HG02852 (cell line): Measurements from ENCODE around the gene PDILT.
"Not testable (repeated sequence)": the region's sequence is repeated elsewhere in the genome, so short reads cannot be mapped to it uniquely, and the experiment has no call there.

Experiments used
- ATAC-seq: cut with Tn5 transposase; IDR thresholded peaks from one replicate; pipeline ENCODE4 v1.9.1; 2021; ENCODE audit warnings: mild to moderate bottlenecking, moderate library complexity; ENCODE audit not compliant: unreplicated experiment

PDILT gene, protein sequence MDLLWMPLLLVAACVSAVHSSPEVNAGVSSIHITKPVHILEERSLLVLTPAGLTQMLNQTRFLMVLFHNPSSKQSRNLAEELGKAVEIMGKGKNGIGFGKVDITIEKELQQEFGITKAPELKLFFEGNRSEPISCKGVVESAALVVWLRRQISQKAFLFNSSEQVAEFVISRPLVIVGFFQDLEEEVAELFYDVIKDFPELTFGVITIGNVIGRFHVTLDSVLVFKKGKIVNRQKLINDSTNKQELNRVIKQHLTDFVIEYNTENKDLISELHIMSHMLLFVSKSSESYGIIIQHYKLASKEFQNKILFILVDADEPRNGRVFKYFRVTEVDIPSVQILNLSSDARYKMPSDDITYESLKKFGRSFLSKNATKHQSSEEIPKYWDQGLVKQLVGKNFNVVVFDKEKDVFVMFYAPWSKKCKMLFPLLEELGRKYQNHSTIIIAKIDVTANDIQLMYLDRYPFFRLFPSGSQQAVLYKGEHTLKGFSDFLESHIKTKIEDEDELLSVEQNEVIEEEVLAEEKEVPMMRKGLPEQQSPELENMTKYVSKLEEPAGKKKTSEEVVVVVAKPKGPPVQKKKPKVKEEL

DNA sequence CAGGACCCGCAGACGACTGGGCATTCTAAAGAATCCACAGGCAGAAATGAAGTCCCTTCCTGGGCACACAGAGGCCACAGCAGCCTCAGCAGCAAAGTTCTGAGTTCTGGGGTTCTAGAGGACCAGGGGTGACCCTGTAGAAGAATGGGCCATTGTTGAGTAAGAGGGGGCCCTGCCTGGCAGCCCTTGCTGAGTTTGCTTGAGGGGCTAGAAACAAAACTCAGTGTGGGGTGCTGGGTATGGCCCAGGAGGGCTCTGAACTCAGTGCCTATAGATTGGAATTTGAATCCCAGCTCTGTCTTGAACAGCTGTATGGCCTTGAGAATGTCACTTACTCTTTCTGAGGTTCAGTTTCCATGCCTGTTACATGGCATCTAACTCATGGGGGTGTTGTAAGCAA, at the start of gene PDILT:
PDILT (minus strand) TSS at position 101 of the 400 bp plus-strand sequence. CDS start 5,437 bp downstream, outside the sequence.
- no peak for ATAC-seq

DNA sequence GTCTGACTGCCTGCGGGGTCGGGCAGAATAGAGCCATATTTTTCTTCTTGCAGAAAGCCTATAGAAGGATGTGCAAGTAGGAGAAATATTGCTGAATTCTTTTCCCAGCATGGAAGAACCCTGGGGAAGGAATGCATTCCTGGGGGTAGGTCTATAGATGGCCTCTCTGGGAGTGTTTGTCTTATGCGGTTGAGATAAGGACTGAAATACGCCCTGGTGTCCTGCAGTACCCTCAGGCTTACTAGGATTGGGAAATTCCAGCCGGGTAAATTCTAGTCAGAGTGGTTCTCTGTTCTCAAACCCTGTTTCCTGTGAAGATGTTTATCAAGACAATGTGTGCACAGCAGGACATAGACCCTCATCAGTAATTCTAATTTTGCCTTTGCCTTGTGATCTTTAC, 49.1 kb upstream of the PDILT start:
- ATAC-seq, result not testable (repeated sequence)

DNA sequence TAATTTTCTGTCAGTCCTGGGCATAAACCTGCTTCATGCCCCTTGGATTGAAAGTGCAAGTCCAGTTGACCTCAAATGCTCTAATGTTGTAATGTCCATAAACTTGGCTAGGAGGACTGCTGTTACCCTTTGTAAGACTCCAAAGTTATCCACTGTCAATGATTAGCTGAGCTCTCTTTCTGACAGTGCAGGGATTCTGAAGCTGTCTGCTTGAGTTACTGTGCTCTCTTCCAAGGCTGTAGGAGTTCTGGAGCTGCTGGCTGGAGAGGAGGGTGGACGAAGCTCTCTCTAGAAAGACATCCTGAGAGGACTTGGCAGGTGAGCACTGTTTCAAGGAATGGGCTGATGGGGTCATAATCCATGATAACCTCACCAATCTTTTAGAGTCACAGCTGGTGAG, 46.8 kb upstream of the PDILT start, which contains the start of gene ACSM2A:
ACSM2A (plus strand) TSS at position 158 of the 400 bp plus-strand sequence. CDS start 8,594 bp downstream, outside the sequence.
- ATAC-seq, result not testable (repeated sequence)

DNA sequence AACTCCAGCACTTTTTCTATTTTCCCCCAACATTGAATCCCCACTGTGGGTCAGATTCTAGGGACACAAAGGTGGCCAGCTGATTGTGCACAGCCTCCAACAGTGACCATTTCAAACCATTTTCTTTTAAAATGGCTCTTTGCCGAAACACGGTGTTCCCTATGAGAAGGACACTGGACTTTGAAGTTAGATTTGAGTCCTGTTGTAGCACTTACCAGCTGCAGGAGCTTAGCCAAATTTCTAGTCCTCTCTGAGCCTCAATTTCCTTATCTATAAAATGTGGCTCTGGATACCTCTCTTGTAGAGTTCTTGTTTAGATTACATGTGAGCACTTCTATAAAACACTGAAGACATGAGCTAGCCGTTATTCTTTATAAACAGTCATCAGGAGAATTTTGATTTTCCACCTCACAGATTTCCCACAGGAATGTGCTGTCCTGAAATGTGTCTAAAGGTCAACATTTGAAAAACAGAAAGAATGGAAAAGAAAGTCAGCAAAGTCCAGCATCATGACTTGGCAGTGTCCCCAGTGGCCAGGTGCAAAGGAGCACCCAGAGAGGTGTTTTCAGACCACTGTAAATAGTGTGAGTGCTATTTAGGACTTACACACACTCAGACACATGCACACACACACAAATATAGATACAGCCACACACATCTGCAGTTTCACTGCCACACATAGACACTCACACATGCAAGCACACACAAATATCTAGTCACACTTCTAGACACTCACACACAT, 42.3 kb upstream of the PDILT start:
- not testable (repeated sequence) for ATAC-seq

DNA sequence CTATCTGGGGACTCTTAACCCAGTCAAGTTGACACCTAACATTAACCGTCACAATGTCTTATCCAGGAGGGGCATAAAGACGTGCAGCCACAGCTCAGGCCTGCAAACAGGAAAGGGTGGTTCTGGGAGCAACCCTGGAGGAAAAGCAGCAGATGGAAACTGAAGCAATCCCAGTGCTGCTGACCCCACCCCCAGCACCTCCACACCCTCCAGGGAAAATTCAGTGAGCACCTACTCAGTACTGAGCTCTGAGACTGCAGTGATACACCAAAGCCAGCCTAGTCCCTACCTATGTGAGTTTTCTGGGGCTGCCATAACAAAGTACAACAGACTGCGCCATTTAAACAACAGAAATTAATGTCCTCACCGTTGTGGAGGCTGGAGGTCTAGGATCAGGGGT, 37.3 kb upstream of the PDILT start:
- not testable (repeated sequence) for ATAC-seq

DNA sequence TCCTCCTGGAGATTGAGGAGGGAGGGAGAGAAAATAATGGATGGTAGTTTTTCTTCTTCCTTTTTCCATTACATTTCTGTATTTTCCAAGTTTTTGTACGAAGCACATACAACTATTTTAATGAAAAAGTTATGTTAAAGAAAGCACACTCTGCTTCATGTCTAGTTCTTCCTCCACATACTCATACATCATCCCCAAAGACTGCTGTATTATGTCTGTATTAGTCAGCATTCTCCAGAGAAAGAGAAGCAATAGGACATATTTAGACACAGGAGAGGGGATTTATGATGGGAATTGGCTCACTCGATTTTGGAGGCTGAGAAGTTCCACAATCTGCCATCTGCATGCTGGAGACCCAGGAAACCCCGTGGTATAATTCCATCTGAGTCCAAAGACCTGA, 36.7 kb upstream of the PDILT start:
- no peak for ATAC-seq

DNA sequence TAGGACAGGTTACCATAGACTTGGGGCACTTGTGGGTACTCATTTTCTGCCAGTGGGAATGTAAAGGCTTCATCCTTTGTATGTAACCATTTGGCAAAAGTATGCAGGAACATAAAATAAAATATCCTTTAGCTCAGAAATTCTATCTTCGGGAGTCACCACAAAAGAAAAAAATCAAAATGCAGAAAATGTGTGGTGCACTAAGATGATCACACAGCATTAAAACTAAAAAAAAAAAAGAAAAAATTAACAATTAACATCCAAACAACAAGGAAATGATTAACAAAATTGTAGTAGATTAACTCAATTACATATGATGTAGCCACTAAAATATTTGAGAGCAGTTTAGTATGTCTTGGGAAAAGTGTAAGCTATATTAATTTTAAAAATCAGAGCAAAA, 36.2 kb upstream of the PDILT start:
- not testable (repeated sequence) for ATAC-seq

DNA sequence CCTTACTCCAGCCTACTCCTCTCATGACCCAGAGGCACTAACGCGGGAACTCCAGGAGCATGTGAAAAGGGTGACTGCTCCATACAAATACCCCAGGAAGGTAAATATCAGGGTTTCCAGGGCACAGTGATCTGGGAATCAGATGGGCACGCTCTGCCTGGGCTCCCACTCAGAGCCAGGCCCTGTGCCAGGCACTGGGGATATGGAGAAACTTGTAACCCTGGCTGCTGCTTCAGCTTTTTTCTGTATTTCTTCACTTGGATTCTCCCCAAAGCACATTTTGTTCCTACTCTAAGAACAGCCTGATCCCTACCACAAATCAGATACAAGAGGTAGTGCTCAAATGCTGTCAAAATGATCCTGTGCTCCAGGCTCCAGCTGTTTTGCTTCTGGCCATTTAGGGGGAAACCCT, 35.3 kb upstream of the PDILT start:
- ATAC-seq, result not testable (repeated sequence)

DNA sequence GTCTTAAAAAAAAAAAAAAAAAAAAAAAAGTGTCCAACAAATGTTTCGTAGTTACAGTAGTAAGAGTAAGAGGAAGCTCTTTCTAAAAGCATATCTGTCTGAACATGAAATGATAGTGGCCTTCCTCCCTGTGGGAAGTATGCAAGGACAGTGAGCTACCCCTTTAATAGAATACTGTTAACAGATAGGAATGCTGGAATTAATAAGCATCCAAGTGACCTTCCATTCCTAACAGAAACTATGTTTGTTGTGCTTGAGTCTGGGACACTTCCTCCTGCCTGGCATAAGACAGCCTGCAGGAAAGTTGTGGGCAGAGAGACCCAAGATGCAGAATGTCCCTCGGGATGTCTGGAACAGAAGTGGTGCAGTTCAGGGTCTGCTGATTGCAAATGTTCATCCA, 34.4 kb upstream of the PDILT start:
- not testable (repeated sequence) for ATAC-seq

DNA sequence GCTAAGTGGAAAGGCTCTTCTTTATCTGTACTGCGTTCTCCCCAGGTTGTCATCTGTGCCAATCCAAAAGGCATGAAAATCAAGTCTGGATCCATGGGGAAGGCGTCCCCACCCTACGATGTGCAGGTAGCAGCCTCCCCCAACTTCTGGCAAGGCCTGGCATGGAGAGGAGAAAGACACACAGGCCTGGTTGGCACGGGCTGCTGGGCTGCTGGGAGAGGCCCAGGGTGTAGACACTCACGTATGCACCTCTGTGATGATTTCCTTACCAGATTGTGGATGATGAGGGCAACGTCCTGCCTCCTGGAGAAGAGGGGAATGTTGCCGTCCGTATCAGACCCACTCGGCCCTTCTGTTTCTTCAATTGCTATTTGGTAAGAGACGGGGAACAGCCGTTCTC, 26.4 kb upstream of the PDILT start:
- no peak for ATAC-seq

DNA sequence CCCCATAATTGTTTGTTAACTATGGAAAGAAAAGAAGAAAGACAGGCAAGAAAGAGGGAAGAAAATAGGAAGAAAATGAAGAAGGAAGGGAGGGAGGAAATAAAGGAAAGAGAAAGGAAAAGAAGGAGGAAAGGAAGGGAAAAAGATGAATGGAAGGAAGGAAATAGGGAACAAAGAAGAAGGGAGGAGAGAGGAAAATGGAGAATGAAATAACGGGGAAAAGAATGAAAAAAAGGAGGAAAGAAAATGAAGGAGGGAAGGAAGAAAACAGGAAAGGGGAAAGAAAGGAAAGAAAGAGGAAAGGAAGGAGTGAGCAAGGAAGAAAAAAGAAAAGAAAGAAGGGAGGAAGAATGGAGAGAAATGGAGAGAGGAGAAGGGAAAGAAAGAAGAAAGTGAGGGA, 25.9 kb upstream of the PDILT start:
- not testable (repeated sequence) for ATAC-seq

DNA sequence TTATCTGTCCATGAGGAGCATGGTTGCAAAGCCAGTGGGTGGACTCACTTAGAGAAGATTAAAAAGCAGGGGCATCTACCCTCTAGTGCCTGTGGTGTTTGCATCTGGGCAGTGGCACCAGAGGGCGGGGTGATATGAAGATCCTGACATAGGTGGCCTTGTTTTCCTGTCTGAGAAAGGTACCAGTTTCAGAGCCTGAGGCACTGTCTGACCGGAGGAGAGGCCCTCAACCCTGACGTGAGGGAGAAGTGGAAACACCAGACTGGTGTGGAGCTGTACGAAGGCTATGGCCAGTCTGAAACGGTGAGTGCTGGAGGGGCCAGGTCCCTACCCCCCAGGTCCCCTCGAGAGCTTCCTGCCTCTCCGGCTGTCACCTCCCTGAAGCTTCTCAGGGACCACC, 25.0 kb upstream of the PDILT start:
- ATAC-seq, result not testable (repeated sequence)

DNA sequence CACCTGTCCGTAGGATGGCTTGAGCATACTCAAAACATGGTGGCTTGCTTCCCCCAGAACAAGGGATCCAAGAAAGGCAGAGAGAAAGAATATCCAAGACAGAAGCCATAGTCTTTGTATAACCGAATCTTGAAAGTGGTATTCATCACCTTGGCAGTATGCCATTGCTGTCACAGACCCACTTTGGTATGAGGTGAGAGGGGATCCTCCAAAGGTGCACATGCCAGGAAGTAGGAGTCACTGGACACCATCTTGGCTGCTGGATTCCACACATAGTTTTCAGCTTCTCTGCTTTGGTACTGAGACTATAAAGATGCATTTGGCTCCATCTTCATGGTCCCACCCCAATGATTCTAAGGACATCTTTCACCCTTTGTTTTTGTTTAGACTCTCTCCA, 22.9 kb upstream of the PDILT start:
- ATAC-seq, result not testable (repeated sequence)

DNA sequence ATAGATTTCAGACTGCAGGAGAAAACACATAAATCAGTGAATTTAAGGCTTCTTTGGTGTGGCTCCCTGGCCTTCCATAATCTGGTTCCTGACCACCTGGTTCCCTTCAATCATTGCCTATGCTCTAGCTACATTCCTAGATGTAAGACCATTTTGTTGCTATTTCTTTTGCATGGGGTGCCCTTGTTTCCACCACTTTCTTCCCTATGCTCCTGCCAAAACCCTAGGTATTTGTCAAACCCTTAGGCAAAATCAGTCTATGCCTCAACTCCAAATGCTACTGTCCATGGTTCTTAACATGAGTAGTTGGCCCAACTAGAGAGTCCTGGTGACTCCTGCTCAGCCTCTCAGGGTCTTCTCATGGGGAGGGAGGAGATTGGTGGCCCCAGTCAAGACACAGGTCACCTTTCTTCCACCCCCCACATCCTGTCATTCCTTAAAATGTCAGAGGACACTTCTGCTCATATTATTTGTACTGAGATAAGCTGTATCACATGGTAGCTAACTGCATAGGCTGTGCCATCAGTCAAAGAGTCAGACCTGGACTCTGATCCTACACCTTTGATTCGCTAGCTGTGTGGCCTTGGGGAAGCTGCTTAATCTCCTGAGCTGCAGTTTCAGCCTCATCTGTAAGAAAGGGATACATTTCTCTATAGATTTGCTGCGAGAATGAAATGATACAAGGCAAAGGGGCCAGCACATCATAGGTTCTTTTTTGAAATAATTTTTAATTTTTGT, 19.8 kb upstream of the PDILT start:
- no peak for ATAC-seq

DNA sequence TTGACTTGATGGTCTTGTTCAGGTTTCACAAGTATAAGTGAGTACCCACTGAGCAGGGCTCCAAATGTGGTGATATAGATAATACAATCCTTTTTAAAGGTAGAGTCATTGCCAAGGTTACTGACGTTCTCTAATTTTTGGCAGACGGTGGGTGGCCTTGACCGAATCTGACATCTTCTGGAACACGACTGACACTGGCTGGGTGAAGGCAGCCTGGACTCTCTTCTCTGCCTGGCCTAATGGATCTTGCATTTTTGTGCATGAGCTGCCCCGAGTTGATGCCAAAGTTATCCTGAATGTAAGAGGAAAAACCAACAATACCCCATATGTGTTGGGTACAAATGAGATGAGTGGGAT, 19.2 kb upstream of the PDILT start:
- ATAC-seq, result not testable (repeated sequence)

DNA sequence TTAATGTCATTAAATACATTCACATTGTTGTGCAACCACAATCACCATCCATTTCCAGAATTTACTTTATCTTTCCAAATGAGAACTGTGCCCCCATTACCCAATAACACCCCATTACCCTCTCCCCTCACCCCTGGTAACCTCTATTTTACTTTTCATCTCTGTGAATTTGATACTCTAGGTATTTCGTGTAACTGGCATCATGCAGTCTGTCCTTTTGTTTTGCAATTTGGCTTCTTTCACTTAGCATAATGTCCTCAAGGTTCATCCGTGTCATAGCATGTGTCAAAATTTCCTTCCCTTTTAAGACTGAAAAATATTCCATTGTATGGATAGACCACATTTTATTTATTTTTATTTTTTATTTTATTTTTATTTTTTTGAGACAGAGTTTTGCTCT, 17.2 kb upstream of the PDILT start:
- ATAC-seq, result not testable (repeated sequence)

DNA sequence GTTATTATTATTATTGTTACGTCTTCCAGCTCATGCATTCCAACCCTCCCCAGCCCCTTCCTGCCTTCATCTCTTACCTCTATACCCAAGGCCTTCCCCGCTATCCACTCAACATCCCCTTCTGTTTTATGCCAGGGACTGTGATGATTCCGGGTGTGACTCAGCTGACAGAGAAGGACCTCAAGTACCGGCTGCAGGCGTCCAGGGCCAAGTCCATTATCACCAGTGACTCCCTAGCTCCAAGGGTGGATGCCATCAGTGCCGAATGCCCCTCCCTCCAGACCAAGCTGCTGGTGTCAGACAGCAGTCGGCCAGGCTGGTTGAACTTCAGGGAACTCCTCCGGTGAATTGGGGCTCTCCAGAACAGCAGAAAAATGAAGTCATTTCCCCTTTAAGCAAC, 14.6 kb upstream of the PDILT start:
- ATAC-seq, result not testable (repeated sequence)

DNA sequence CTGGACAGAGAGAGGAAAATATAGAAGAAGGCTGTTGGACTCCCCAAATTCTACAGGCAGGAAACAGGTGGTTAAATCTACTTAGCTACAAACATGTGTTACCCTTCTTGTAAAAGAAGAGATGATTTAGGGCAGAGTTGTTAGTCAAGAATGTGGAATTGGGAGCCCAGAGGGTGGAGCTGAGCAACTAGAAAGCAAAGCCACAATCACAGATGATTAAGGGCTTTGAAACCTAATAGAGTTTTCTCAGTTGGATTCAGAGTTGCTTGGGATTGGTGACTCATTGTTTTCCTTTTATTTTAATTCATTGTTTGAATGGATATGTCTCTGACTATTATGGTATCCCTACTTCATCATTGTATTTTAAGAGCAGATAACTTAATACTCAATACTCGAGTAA, 11.0 kb upstream of the PDILT start:
- ATAC-seq, result no peak

DNA sequence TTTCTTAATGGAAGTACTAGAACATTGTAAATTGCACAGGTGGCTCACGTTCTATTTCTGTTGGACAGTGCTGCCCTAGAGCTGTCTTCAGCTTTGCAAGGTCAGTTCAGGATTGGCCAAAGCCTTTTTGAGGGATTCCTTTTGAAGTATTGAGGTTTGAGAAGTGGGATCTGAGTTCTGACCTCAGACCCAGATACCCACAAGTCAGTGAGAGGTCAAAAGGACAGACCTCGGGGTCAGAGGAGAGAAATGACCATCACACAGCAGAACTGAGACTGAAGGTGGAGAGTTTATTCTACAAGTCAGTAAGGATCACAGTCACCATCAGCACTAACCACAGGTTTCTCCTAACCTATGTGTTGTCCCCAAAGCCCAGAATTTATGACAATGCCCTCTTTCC, 6.5 kb upstream of the PDILT start:
- no peak for ATAC-seq

DNA sequence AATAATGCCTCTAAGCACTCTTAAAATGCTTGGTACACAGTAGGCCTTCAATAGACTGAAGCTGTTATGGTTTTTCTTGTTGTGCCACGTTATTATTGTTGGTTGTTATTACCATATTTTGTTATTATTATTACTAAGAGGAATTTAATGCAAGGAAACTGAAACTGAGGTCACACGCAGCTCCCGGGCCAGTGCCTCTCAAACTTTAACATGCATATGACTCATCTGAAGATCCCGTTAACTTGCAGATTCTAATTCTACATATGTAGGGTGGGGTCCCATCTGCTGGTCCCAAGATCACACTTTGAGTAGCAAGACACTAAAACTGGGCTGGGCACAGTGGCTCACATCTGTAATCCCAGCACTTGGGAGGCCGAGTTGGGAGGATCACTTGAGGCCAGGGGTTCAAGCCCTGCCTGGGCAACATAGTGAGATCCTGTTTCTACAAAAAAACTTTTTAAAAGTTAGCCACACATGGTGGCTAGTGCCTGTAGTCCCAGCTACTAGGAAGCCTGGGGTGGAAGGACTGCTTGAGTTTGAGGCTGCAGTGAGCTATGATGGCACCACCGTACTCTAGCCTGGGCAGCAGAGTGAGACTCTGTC, 5.7 kb upstream of the PDILT start:
- ATAC-seq, result peak; percentile 72
